Upper lobe of right lung (tissue), 1 donor: ENCODE measurements around the gene LRRC70. TPM values are rescaled to one million over a fixed set of nuclear protein-coding genes. Genes with fewer than 3 reads are reported as not detected.

ENCODE experiments used
- ATAC-seq: fragments of 200-7000 bp; cut with Tn5 transposase; one replicate; pipeline ENCODE4 v1.9.1; 2020; ENCODE audit warnings: mild to moderate bottlenecking, moderate library complexity
- DNase-seq: peaks from one replicate; pipeline ENCODE4 v3.0.0-alpha.2; 2020
- H3K27ac ChIP-seq: fragments of 200-600 bp; one replicate; pipeline ENCODE4 v1.8.0; 2022
- H3K27me3 ChIP-seq: fragments of 200-600 bp; one replicate; pipeline ENCODE4 v1.8.0; 2022; ENCODE audit warnings: mild to moderate bottlenecking
- H3K36me3 ChIP-seq: fragments of 200-600 bp; one replicate; pipeline ENCODE4 v1.8.0; 2022
- H3K4me1 ChIP-seq: fragments of 200-600 bp; one replicate; pipeline ENCODE4 v1.8.0; 2022
- H3K4me3 ChIP-seq: fragments of 200-600 bp; one replicate; pipeline ENCODE4 v1.8.0; 2022; ENCODE audit warnings: mild to moderate bottlenecking
- H3K9me3 ChIP-seq: fragments of 200-600 bp; one replicate; pipeline ENCODE4 v1.8.0; 2022
- intact Hi-C: fragments of 100-400 bp; cut with DNase I; formaldehyde crosslinking; loops from one replicate; pipeline ENCODE4 v1.11.0; 2022
- total RNA-seq: library from RNA; stranded (reverse); fragmentation: NEBNext Ultra II Directional; extraction: Animal tissue kit (Norgen Biotek cat#: 25700); gene quantifications from one replicate; pipeline ENCODE4 v1.2.1, GENCODE V29; 2021
- TF ChIP-seq, protein P1 (sequence below): fragments of 200-600 bp; IDR thresholded peaks from one replicate; pipeline ENCODE4 v1.8.0; 2022; ENCODE audit warnings: antibody characterized with exemption
- donor health status: DM: no; HTN: yes; CAD: no; lungs with severe emphysema.

LRRC70 gene
- total RNA-seq, 1 donor from 2014 or later = 2.4 TPM

DNA sequence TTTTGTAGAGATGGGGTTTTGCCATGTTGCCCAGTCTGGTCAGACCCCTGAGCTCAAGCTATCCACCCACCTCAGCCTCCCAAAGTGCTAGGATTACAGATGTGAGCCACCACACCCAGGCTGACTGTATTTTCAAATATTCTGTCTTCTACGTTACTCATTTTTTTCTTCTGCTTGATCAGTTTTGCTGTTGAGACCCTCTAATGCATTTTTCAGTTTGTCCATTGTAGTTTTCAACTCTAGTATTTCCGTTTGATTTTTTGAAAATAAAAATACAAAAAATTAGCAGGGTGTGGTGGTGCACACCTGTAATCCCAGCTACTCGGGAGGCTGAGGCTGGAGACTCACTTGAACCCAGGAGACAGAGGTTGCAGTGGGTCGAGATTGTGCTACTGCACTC lies 10.5 kb upstream of the LRRC70 start:
- H3K9me3 ChIP-seq = no peaks in the 10 kb centered on the region
- DNase-seq = no peak
- no peaks in the 10 kb centered on the region for H3K36me3 ChIP-seq
- no peaks in the 10 kb centered on the region for H3K27me3 ChIP-seq
- intact Hi-C loops = no loop called here
- ATAC-seq = no peak
- no peaks in the 10 kb centered on the region for H3K4me1 ChIP-seq
- H3K4me3 ChIP-seq = no peak overlapping the region
- H3K27ac ChIP-seq = no peak overlapping the region
- TF ChIP-seq, protein P1, sequence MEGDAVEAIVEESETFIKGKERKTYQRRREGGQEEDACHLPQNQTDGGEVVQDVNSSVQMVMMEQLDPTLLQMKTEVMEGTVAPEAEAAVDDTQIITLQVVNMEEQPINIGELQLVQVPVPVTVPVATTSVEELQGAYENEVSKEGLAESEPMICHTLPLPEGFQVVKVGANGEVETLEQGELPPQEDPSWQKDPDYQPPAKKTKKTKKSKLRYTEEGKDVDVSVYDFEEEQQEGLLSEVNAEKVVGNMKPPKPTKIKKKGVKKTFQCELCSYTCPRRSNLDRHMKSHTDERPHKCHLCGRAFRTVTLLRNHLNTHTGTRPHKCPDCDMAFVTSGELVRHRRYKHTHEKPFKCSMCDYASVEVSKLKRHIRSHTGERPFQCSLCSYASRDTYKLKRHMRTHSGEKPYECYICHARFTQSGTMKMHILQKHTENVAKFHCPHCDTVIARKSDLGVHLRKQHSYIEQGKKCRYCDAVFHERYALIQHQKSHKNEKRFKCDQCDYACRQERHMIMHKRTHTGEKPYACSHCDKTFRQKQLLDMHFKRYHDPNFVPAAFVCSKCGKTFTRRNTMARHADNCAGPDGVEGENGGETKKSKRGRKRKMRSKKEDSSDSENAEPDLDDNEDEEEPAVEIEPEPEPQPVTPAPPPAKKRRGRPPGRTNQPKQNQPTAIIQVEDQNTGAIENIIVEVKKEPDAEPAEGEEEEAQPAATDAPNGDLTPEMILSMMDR = no peak

- intact Hi-C loops = no loop called here
- Histone ChIP-seq H3K36me3 (no peaks in the 10 kb centered on the region), H3K4me3 (no peak overlapping the region), H3K4me1 (no peaks in the 10 kb centered on the region), H3K9me3 (no peaks in the 10 kb centered on the region), H3K27ac (no peak overlapping the region), H3K27me3 (no peaks in the 10 kb centered on the region)
- TF ChIP-seq, protein P1 = no peak
- DNase-seq (no peak), ATAC-seq (no peak)
Measured at GRCh38 chr5:62568800-62569432, 9.7 kb upstream of the LRRC70 start.

- TF ChIP-seq, protein P1 = no peak
- Histone ChIP-seq H3K9me3 (no peaks in the 10 kb centered on the region), H3K36me3 (no peaks in the 10 kb centered on the region), H3K27ac (no peak overlapping the region), H3K4me1 (no peaks in the 10 kb centered on the region), H3K27me3 (no peaks in the 10 kb centered on the region), H3K4me3 (no peak overlapping the region)
- no peak for DNase-seq
- no peak for ATAC-seq
- intact Hi-C loops = no loop called here
Measured at GRCh38 chr5:62569470-62569869, 9.1 kb upstream of the LRRC70 start.

- no peak overlapping the region for H3K4me3 ChIP-seq
- no peak for ATAC-seq
Measured at GRCh38 chr5:62572918-62573514, 5.6 kb upstream of the LRRC70 start.

DNA sequence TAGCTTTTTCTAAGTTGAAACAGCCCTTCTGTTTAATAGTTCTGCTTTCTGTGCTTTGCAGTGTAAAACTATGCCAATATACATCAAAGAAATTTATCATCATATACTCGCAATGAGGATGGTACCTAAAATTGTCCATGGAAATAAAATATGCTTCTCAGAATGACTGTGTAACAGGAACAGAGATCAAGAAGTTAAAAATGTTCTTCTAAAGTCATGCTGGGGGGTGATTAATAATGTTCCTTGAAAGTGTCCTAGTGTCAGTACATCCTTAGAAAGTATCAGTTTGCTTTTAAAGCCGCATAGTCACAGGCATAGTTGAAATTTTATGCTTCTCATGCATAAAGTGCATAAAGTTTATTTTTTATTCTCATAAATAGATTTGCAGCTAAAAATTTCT lies 4.0 kb upstream of the LRRC70 start:
- Histone ChIP-seq H3K36me3 (no peaks in the 10 kb centered on the region), H3K4me3 (no peak overlapping the region), H3K9me3 (no peaks in the 10 kb centered on the region), H3K27me3 (no peaks in the 10 kb centered on the region), H3K27ac (no peak overlapping the region), H3K4me1 (no peaks in the 10 kb centered on the region)
- intact Hi-C loops = no loop called here
- DNase-seq = no peak
- no peak for ATAC-seq
- TF ChIP-seq, protein P1 = no peak

More at GRCh38 chr5:62572918-62573514, 5.6 kb upstream of the LRRC70 start:
- Histone ChIP-seq H3K36me3 (no peaks in the 10 kb centered on the region), H3K27ac (no peak overlapping the region), H3K9me3 (no peaks in the 10 kb centered on the region), H3K27me3 (no peaks in the 10 kb centered on the region), H3K4me1 (no peaks in the 10 kb centered on the region)
- no peak for DNase-seq
- TF ChIP-seq, protein P1 = no peak
- intact Hi-C loops = no loop called here
